Measurements from ENCODE around the gene CASP12.

- TF ChIP-seq ZC3H10 (CRISPR knock-in tag; IDR thresholded peaks at IDR 0.05) (no peak), PPARA (CRISPR knock-in tag; IDR thresholded peaks at IDR 0.05; ENCODE audit: borderline replicate concordance) (no peak), ZFP30 (CRISPR knock-in tag; IDR thresholded peaks at IDR 0.05) (no peak), RARB (CRISPR knock-in tag; IDR thresholded peaks at IDR 0.05) (no peak), ZNF8 (CRISPR knock-in tag; IDR thresholded peaks at IDR 0.05) (no peak), ZFP3 (CRISPR knock-in tag; IDR thresholded peaks at IDR 0.05) (no peak), TCF4 (CRISPR knock-in tag; IDR thresholded peaks at IDR 0.05; ENCODE audit: borderline replicate concordance) (no peak), BACH2 (CRISPR knock-in tag; IDR thresholded peaks at IDR 0.05; ENCODE audit: borderline replicate concordance) (no peak), PATZ1 (CRISPR knock-in tag; IDR thresholded peaks at IDR 0.05; ENCODE audit: borderline replicate concordance) (no peak)
These were observed 56.2 kb downstream of the CASP12 start for GRCh38 chr11:104841973-104842525.

Data from SK-N-SH treated with all-trans-retinoic acid at 6 μM for 48 hours (cell line).